Activated naive CD4-positive, alpha-beta T cell treated with anti-CD3 and anti-CD28 coated beads, Interleukin-2, amount 10 ng/mL, durations not matched to agents 7 days and 5 days (primary cell): ENCODE data around the gene PRPF18.
A peak's percentile ranks its signal among the peaks of the same experiment; 100 is the strongest.

Experiments
- CTCF ChIA-PET: fragments of 350-600 bp; sonication (Branson Sonifier 250); formaldehyde crosslinking; loops from one replicate; lab custom pipeline; 2021; ENCODE audit warnings: antibody characterized with exemption; lab: Charles Lee
- DNase-seq: peaks from one replicate; pipeline ENCODE4 v3.0.0-alpha.2; 2020
- H3K27ac Mint-ChIP-seq: one replicate; pipeline ENCODE4 v1.8.0; 2021; ENCODE audit warnings: mild to moderate bottlenecking, moderate library complexity, mixed read lengths
- H3K27me3 Mint-ChIP-seq: one replicate; pipeline ENCODE4 v1.8.0; 2021; ENCODE audit warnings: mild to moderate bottlenecking, mixed read lengths
- H3K36me3 Mint-ChIP-seq: one replicate; pipeline ENCODE4 v1.8.0; 2021; ENCODE audit warnings: mixed read lengths
- H3K4me1 Mint-ChIP-seq: one replicate; pipeline ENCODE4 v1.8.0; 2021; ENCODE audit warnings: mixed read lengths
- H3K4me3 Mint-ChIP-seq: one replicate; pipeline ENCODE4 v1.8.0; 2021; ENCODE audit warnings: mild to moderate bottlenecking, moderate library complexity, mixed read lengths
- H3K9me3 Mint-ChIP-seq: one replicate; pipeline ENCODE4 v1.8.0; 2021; ENCODE audit warnings: mixed read lengths

The PRPF18 gene

GRCh38 chr10:13585943-13586342 lies 822 bp upstream of the PRPF18 start:
- Mint-ChIP-seq H3K9me3 (no peaks in the 10 kb centered on the region), H3K27me3 (peaks cover 24% of the 10 kb centered on the region), H3K27ac (peak overlapping the region; percentile 24), H3K4me3 (no peak overlapping the region), H3K4me1 (peaks cover 38% of the 10 kb centered on the region), H3K36me3 (peaks cover 7% of the 10 kb centered on the region)
- DNase-seq: no peak
- CTCF ChIA-PET: interaction anchor here (0.8 to 1.8 kb wide), 2 partner anchors 49 to 127 kb away, joined by 3 to 4 read pairs; no protein-coding TSS in a partner anchor

GRCh38 chr10:13587391-13587790 lies 626 bp downstream of the PRPF18 start:
- CTCF ChIA-PET: interaction anchor here (1.5 kb wide), 1 partner anchor 215 kb away, joined by 5 read pairs; no protein-coding TSS in a partner anchor
- no peaks in the 10 kb centered on the region for H3K9me3 Mint-ChIP-seq
- peaks cover 13% of the 10 kb centered on the region for H3K36me3 Mint-ChIP-seq
- DNase-seq: peak; percentile 40
- peaks cover 38% of the 10 kb centered on the region for H3K4me1 Mint-ChIP-seq
- H3K27ac Mint-ChIP-seq: peak overlapping the region; percentile 96
- peaks cover 22% of the 10 kb centered on the region for H3K27me3 Mint-ChIP-seq
- peak overlapping the region; percentile 100 for H3K4me3 Mint-ChIP-seq

GRCh38 chr10:13589316-13589715 lies 2.6 kb downstream of the PRPF18 start:
- peaks cover 12% of the 10 kb centered on the region for H3K27me3 Mint-ChIP-seq
- H3K4me1 Mint-ChIP-seq: peaks cover 38% of the 10 kb centered on the region
- no peaks in the 10 kb centered on the region for H3K9me3 Mint-ChIP-seq
- CTCF ChIA-PET: interaction anchor here (1.2 kb wide), 1 partner anchor 16 kb away, joined by 3 read pairs; no protein-coding TSS in a partner anchor
- H3K4me3 Mint-ChIP-seq: peak overlapping the region; percentile 59
- H3K27ac Mint-ChIP-seq: no peak overlapping the region
- DNase-seq: no peak
- peaks cover 28% of the 10 kb centered on the region for H3K36me3 Mint-ChIP-seq

GRCh38 chr10:13590886-13591285 lies 4.1 kb downstream of the PRPF18 start:
- H3K4me1 Mint-ChIP-seq: peaks cover 38% of the 10 kb centered on the region
- no peak overlapping the region for H3K27ac Mint-ChIP-seq
- CTCF ChIA-PET: no interaction called here
- peaks cover 6% of the 10 kb centered on the region for H3K27me3 Mint-ChIP-seq
- no peak overlapping the region for H3K4me3 Mint-ChIP-seq
- DNase-seq: no peak
- peaks cover 32% of the 10 kb centered on the region for H3K36me3 Mint-ChIP-seq
- H3K9me3 Mint-ChIP-seq: no peaks in the 10 kb centered on the region

GRCh38 chr10:13592306-13592705 lies 5.5 kb downstream of the PRPF18 start:
- CTCF ChIA-PET: no interaction called here
- Mint-ChIP-seq H3K27ac (no peak overlapping the region), H3K36me3 (peaks cover 33% of the 10 kb centered on the region), H3K27me3 (no peaks in the 10 kb centered on the region), H3K4me1 (peaks cover 26% of the 10 kb centered on the region), H3K4me3 (no peak overlapping the region), H3K9me3 (no peaks in the 10 kb centered on the region)
- no peak for DNase-seq

- Mint-ChIP-seq H3K4me1 (peaks cover 13% of the 10 kb centered on the region), H3K27ac (no peak overlapping the region)
Measured at GRCh38 chr10:13593535-13593934, 6.8 kb downstream of the PRPF18 start.

GRCh38 chr10:13594641-13595040 lies 7.9 kb downstream of the PRPF18 start:
- Mint-ChIP-seq H3K4me3 (no peak overlapping the region), H3K36me3 (peaks cover 35% of the 10 kb centered on the region), H3K27me3 (no peaks in the 10 kb centered on the region), H3K9me3 (no peaks in the 10 kb centered on the region), H3K27ac (no peak overlapping the region), H3K4me1 (peaks cover 2% of the 10 kb centered on the region)
- CTCF ChIA-PET: no interaction called here
- no peak for DNase-seq

More at GRCh38 chr10:13593535-13593934, 6.8 kb downstream of the PRPF18 start:
- Mint-ChIP-seq H3K27me3 (no peaks in the 10 kb centered on the region), H3K9me3 (no peaks in the 10 kb centered on the region), H3K36me3 (peaks cover 36% of the 10 kb centered on the region), H3K4me3 (no peak overlapping the region)
- no peak for DNase-seq
- CTCF ChIA-PET: no interaction called here

- no peaks in the 10 kb centered on the region for H3K9me3 Mint-ChIP-seq
- no peaks in the 10 kb centered on the region for H3K4me1 Mint-ChIP-seq
- H3K36me3 Mint-ChIP-seq: peaks cover 26% of the 10 kb centered on the region
- CTCF ChIA-PET: interaction anchor here (1.2 kb wide), 1 partner anchor 226 kb away, joined by 3 read pairs; no protein-coding TSS in a partner anchor
- H3K27ac Mint-ChIP-seq: no peak overlapping the region
- no peaks in the 10 kb centered on the region for H3K27me3 Mint-ChIP-seq
- no peak overlapping the region for H3K4me3 Mint-ChIP-seq
- DNase-seq: no peak
Measured at GRCh38 chr10:13597909-13598308, 11.1 kb downstream of the PRPF18 start.

- Mint-ChIP-seq H3K36me3 (peaks cover 20% of the 10 kb centered on the region), H3K9me3 (no peaks in the 10 kb centered on the region), H3K4me3 (no peak overlapping the region), H3K4me1 (no peaks in the 10 kb centered on the region), H3K27me3 (no peaks in the 10 kb centered on the region), H3K27ac (no peak overlapping the region)
- CTCF ChIA-PET: interaction anchor here (0.7 kb wide), 1 partner anchor 1659 kb away, joined by 3 read pairs; no protein-coding TSS in a partner anchor
- no peak for DNase-seq
Measured at GRCh38 chr10:13604357-13605040, 17.7 kb downstream of the PRPF18 start.

GRCh38 chr10:13608246-13608853 lies 21.6 kb downstream of the PRPF18 start:
- DNase-seq: no peak
- Mint-ChIP-seq H3K4me1 (no peaks in the 10 kb centered on the region), H3K9me3 (no peaks in the 10 kb centered on the region), H3K27ac (no peak overlapping the region), H3K4me3 (no peak overlapping the region), H3K36me3 (peaks cover 37% of the 10 kb centered on the region), H3K27me3 (no peaks in the 10 kb centered on the region)
- CTCF ChIA-PET: no interaction called here

- no peak overlapping the region for H3K27ac Mint-ChIP-seq
- no peak for DNase-seq
Measured at GRCh38 chr10:13612654-13613373, 26.0 kb downstream of the PRPF18 start.

GRCh38 chr10:13613519-13613918 lies 26.8 kb downstream of the PRPF18 start:
- H3K36me3 Mint-ChIP-seq: peaks cover 39% of the 10 kb centered on the region
- no peak overlapping the region for H3K4me3 Mint-ChIP-seq
- no peak for DNase-seq
- H3K27me3 Mint-ChIP-seq: no peaks in the 10 kb centered on the region
- no peaks in the 10 kb centered on the region for H3K4me1 Mint-ChIP-seq
- H3K9me3 Mint-ChIP-seq: no peaks in the 10 kb centered on the region
- no peak overlapping the region for H3K27ac Mint-ChIP-seq
- CTCF ChIA-PET: interaction anchor here (0.9 to 1.2 kb wide), 2 partner anchors 15 to 164 kb away, joined by 3 read pairs; no protein-coding TSS in a partner anchor

More at GRCh38 chr10:13612654-13613373, 26.0 kb downstream of the PRPF18 start:
- Mint-ChIP-seq H3K4me3 (no peak overlapping the region), H3K36me3 (peaks cover 37% of the 10 kb centered on the region), H3K27me3 (no peaks in the 10 kb centered on the region), H3K4me1 (no peaks in the 10 kb centered on the region), H3K9me3 (no peaks in the 10 kb centered on the region)
- CTCF ChIA-PET: interaction anchor here (0.6 to 1.2 kb wide), 3 partner anchors 16 to 727 kb away, joined by 3 read pairs; no protein-coding TSS in a partner anchor

- peaks cover 39% of the 10 kb centered on the region for H3K36me3 Mint-ChIP-seq
- H3K4me3 Mint-ChIP-seq: no peak overlapping the region
- no peak for DNase-seq
- H3K4me1 Mint-ChIP-seq: no peaks in the 10 kb centered on the region
- H3K9me3 Mint-ChIP-seq: no peaks in the 10 kb centered on the region
- H3K27ac Mint-ChIP-seq: no peak overlapping the region
- no peaks in the 10 kb centered on the region for H3K27me3 Mint-ChIP-seq
- CTCF ChIA-PET: interaction anchor here (0.5 to 1.2 kb wide), 3 partner anchors 14 to 1532 kb away, joined by 3 read pairs; no protein-coding TSS in a partner anchor
Measured at GRCh38 chr10:13614530-13615332, 28.0 kb downstream of the PRPF18 start.
